ENCODE measurements around the gene ZC3HAV1L.

- no peak for TF ChIP-seq EZH2 (IDR thresholded peaks at IDR 0.05; ENCODE audit: borderline replicate concordance, low read depth, low read length, severe bottlenecking)
- TF ChIP-seq, protein P1, sequence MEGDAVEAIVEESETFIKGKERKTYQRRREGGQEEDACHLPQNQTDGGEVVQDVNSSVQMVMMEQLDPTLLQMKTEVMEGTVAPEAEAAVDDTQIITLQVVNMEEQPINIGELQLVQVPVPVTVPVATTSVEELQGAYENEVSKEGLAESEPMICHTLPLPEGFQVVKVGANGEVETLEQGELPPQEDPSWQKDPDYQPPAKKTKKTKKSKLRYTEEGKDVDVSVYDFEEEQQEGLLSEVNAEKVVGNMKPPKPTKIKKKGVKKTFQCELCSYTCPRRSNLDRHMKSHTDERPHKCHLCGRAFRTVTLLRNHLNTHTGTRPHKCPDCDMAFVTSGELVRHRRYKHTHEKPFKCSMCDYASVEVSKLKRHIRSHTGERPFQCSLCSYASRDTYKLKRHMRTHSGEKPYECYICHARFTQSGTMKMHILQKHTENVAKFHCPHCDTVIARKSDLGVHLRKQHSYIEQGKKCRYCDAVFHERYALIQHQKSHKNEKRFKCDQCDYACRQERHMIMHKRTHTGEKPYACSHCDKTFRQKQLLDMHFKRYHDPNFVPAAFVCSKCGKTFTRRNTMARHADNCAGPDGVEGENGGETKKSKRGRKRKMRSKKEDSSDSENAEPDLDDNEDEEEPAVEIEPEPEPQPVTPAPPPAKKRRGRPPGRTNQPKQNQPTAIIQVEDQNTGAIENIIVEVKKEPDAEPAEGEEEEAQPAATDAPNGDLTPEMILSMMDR (IDR thresholded peaks at IDR 0.05; ENCODE audit: borderline replicate concordance, extremely low read depth, low read length, poor library complexity, severe bottlenecking) = no peak
Measured at GRCh38 chr7:138999414-138999813, 36.4 kb downstream of the ZC3HAV1L start.
